GM19351 (cell line): ENCODE measurements around the gene VOPP1.

ENCODE experiments used
- ATAC-seq: cut with Tn5 transposase; IDR thresholded peaks from one replicate; pipeline ENCODE4 v1.9.1; 2021; ENCODE audit warnings: mild to moderate bottlenecking, moderate library complexity; ENCODE audit not compliant: unreplicated experiment

Gene VOPP1

DNA sequence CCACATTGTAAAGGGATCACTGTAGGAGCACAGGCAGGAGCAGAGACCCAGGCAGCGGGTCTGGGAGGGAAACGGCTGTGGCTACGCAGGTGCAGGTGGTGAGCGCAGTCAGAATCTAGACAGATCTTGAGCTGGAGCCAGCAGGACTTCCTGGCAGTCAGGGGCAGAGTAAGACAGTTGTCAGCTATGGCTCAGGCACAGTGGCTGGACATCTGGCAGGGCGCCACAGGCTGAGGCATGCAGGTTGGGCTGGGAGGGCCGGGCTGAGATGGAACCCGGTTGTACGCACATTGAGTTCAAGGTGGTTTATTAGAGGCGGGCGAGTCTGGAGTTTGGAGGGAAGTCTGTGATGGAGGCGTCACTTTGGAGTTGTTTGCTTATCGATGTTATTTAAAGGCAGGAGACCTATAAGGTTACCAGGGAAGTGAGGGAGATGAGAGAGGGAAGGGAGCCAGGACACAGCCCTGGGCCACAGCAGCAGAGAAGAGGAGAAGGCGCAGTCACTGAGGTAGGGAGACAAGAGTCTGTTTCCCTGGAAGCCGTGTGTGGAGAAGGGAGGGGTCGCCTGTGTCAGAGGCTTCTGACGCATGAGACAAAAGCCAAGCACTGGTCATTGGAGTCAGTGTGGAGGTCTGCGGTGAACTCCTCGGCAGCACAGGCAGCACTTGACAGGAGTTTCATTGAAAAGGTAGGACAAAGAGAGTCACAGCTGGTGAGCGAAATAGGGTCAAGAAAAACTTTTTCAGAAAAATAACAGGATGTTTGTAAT, 133.4 kb downstream of the VOPP1 start:
- no peak for ATAC-seq

DNA sequence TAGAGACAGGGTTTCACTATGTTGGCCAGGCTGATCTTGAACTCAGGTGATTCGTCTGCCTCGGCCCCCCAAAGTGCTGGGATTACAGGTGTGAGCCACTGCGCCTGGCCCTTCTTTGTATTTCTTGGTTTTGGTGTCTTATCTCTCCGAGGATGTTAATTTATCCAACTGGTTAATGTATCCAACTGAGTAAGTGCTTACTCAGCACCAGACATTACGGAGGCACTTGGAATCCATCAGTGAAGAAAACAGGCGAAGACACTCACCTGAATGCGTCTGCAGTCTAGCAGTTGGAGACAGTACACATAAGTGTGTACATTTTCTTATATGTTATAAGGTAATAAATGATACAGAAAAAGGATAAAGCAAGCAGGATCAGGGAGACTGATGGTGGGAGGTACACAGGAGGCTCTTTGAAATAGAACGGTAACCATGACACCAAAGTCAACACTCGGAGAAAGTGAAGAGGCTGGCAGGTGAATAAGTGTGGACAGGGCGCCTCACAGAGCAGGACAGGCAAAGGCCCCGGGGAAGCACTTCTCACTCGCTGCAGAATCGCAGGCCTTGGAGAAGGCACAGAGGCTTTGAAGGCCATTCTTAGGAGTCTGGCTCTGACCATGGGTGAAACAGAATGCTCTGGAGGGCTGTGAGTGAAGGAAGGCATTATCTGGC, 134.1 kb downstream of the VOPP1 start:
- no peak for ATAC-seq

DNA sequence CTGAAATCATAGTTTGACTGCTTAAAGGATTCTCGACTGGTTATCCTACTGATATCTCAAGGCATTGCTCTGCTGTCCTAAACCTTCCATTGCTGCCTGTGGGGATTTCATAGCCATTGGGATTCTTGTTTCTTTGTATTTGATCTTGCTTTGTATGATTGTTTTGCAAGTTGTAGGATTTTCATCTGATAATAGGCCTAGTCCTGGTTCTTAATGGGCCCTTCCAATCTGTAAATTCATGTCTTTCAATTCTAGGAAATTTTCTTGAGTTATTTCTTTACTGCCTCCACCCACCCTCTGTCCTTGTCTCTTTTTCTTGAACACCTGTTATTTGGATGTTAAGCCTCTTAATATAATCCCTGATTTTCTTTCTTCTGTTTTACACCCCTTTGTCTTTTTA, 134.9 kb downstream of the VOPP1 start:
- no peak for ATAC-seq

DNA sequence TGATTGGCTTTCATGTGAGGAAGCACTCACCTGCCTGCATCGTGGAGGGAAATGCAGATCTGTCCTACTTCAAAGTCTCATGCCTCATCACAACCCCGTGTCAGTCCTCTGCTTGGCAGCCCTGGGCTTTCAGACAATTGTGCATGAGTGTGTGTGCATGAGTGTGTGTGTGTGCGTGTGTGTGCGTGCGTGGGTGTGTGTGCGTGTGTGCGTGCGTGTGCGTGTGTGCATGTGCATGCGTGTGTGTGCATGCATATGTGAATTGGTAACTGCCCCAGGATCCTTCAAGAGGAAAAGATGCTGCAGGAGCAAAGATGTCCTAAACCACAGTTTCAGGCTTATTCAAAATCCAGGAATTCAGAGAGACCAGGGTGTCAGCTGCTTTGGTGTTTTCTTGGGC, 135.8 kb downstream of the VOPP1 start:
- ATAC-seq, result no peak

DNA sequence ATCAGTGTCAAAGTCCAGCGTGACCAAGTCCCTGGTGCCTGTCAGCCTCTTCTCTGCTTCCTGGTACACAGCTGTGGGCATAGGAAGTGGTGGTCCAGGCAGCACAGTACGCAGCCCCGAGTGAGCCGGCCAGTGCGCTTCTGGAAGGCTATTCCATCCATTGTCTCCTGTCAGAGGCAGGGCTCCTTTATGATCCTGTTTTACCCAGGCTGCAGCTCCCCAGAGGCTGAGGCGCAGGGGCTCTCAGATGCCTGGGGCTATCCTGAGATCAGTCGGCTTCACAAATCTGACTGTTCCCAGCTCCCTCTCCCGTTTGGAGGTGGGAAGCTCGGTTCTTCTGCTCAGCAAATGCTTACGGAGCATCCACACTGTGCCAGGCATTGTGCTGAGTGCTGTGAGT, 136.8 kb downstream of the VOPP1 start:
- ATAC-seq, result no peak

DNA sequence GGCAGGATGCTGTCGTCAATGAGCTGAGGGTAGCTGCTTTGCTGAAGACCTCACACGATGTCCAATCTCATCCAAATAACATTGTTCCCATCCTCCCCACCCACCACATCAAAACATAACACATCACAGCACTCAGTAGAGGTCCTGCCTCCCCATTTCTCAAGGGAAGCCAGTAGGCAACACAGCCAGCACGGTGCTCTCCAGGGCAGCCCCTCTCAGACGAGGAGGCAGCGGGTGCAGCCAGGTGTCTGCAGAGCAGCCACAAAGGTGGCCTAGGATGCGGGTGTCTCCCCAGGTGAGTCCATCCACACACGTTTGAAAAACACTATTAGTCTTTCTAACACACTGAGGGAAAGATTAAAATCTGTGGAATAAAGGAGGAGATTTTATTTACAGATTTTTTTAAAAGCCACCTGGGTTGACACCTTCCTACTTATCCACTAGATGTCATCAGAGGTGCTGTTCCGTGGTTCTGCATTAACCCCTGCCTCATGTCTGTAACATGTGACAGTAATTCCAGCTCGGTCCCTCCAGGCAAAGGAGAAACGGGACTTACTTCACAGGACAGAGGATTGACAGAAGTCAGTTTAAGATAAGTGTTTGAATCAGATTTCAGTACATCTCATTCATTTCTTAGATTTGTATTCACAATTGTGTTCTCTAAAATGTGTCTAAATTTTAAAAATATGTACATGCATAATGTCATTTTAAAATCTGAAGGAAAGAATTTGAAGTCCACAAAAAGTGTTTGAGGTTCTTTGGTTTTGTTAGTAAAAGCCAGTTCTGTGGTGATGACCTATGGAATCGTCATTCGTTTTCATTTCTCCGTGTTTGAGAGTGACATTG, 139.1 kb downstream of the VOPP1 start:
- peak; percentile 85 for ATAC-seq

DNA sequence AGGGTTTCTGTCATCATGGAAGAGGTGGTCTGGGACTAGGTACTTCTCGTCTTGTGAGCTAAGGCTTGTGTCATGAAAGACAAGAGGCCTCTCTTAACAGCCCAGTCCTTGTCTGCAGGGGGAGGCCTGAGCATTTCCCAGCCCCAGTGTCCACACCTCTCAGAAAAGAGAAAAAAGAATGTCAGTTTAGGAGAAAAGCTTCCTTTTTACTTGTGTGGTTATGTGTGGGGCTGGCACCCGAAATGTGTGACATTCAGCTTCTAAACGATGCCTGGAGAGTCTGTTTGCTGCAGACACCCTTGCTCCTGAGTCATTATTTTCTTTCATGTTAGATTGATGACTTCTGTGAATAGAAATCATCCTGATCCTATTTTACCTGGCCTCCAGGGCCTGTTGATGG, 139.8 kb downstream of the VOPP1 start:
- ATAC-seq, result no peak

DNA sequence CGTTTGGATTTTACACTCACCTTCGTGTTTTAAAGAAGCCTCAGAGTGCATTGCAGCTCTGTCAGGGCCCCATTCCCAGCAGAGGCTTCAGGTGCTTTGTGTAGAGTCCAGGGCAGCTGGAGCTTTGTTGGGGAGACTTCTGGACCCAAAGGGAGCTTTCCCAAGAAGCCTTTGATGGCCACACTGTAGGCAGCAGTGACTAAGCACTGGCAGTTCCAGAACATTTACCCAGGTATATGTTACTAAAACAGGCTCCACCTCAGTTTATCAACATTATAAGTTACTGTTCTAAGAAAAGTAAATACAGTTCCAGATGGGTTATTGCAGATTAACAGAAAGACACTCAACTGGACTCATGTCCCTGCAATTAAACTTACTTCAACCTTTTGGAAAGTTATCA, 140.4 kb downstream of the VOPP1 start:
- no peak for ATAC-seq

DNA sequence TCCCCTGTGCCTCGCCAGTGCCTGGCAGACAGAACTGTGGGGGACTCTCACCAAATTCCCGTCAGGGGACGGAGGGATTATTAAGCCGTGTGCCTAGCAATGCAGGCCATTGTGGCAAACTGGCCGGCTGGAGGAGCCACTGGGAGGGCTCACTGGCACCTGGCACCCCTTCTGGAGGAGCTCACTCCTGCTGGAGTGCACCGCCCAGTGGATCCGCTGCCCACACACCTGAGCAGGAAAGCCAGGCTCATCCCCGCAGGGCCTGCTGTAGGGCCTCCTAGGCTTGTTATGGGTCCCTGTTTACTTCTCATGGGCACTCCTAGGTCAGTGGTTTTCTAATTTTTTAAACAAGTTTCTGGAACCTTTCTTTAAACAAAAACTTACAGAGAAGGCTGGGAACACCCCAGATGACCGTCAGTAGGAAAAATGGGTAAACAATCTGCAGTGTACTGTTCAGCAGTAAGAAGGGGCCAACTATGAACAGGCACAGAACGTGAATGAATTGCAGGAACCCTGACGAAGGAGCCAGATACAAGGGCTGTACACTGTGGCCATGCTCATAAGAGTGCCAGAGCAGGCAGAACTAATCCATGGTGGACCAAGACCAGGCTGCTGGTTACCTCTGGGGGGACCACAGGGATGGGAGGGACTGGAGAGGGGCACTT, 142.3 kb downstream of the VOPP1 start:
- no peak for ATAC-seq

DNA sequence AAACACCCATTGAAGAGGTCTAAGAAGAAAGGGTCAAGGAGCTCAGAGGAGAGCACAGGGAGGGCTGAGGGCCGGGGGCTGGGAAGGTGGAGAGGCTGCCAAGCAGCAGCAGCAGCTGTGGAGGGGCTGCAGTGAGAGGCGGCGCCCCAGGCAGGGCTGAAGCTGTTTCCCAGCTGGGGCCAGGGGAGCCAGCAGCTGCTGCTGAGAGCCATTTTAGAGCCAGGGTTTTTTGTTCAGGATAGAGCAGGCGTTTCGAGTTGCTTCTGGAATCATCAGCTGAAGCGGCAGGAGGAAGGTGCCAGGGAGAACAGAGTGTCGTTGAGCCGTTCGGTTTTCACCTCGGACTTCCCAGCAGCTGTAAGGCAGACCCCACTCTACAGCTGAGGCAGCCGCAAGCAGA, 144.5 kb downstream of the VOPP1 start:
- no peak for ATAC-seq

DNA sequence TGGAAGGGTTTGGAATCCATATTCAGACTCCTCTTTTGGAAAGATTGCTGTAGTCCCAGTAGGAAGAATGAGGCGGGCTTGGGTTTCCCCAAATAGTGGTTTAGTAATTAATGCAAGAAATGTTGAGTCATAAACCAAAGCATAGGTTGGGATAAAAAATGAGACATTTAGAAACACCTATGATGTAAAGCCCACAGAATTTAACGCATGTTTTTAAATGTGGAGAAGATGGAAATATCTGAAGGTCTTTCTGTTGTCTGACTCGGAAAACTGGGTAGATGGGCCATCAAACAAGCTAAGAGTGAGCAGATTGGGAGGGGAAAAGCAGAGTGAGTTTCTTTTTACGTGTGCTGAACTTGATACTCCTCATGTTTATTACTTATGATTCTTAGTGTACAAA, 145.0 kb downstream of the VOPP1 start:
- ATAC-seq, result no peak

DNA sequence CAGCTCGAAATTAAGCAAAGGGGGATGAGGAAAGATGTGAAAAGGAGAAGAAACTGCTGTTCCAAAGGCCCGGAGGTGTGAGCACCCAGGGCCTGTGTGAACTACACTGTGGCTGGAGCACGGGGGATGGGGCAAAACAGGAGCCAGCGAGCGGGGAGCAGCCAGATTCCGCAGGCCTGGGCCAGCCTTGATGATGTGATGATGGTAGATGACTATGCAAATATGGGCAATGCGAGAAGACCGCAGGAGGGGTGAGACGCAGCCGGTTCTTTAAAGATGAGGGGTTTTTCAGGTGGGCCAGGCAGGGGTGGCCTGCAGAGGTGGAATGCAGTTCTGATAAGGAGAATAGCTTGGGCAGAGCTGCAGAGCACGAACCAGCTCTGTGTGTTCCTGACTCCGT, 145.6 kb downstream of the VOPP1 start:
- no peak for ATAC-seq

DNA sequence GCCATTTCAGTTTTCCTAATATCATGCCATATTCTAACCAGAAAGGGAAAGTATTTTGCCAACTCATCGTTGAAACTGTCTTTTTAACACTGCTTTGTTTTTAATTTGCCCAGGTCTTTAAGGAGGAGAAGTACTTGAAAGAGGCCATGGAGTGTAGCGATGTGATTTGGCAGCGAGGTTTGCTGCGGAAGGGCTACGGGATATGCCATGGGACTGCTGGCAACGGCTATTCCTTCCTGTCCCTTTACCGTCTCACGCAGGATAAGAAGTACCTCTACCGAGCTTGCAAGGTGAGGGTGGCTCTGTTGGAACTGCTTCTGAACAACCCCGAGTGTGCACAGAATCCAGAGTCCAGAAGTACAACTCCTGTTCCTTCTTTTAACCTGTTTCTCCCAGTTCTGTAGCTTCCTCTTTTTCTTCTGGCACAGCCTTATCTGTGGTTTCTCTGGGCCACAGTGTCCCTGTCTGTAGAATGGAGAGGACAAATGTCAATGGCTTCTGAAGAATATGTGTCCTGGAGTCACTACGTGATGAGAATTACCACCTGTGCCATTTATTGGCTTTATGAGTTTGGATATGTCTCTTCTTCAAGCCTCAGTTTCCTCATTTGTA, 147.1 kb downstream of the VOPP1 start:
- ATAC-seq, result no peak

DNA sequence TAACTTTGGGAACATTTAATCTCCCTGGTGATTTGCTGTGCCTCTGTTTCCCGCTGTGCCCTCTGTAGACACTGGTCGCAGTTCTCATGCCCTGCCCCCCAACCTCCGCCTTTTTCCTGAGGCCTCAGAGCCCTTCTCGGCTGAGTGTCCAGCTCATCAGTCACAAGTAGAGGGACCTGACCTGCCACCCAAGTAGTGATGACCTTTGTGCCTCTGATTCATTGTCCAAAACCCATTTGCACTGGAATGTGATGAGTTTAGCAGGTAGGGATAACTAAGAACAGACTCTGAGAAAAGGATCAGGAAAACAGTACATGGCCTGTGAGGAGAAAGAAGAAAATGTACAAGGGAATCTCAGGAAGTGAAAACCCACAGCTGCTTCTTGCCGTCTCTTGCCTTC, 148.4 kb downstream of the VOPP1 start:
- no peak for ATAC-seq

DNA sequence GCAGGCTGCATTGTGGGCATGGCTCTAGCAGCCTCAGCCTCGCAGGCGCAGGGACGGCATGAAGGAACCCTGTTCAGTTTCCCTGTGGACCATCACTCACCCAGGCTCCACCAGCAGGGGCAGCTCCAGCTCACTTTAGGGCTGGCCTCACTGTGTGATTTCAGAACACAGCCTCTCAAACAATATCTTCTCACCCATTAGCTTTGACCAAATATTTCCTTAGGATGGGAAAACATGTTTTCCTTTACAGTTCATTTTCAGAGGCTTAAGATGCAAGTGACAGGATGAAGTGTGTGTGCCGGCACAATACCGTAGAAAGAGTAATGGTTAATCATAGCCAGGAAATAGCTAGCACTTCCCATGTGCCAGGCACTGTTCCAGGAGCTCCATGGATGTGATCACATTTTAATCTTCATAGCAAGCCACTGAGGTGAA, 149.0 kb downstream of the VOPP1 start:
- no peak for ATAC-seq
